ENCODE data around the gene ZNF710. TPM values are rescaled to one million over a fixed set of nuclear protein-coding genes. Genes with fewer than 3 reads are reported as not detected.

Gene ZNF710
- polyA plus RNA-seq, 1 experiment: 2.2 TPM

GRCh38 chr15:89980896-89981295 is 20.2 kb upstream of the ZNF710 start:
- DNase-seq (ENCODE audit: low read depth, low spot score): no peak
- Histone ChIP-seq H3K27ac (ENCODE audit: low read depth, low read length) (no peak overlapping the region), H3K9me3 (ENCODE audit: control insufficient read depth, insufficient read depth, low read length) (peaks cover 8% of the 10 kb centered on the region), H3K27me3 (ENCODE audit: control insufficient read depth, insufficient read depth, low read length) (peaks cover 38% of the 10 kb centered on the region), H3K4me3 (ENCODE audit: low read depth, low read length) (no peak overlapping the region)
- TF ChIP-seq CTCF (IDR thresholded peaks at IDR 0.05; ENCODE audit: low read depth, low read length): no peak
- POLR2A ChIA-PET: no interaction called here
- CTCF ChIA-PET: no interaction called here

- no peak overlapping the region for H3K4me3 ChIP-seq (ENCODE audit: low read depth, low read length)
- ChIA-PET POLR2A (no interaction called here), CTCF (interaction anchor here (1.0 kb wide), 1 partner anchor 10 kb away, joined by 3 read pairs; no protein-coding TSS in a partner anchor)
- DNase-seq (ENCODE audit: low read depth, low spot score): no peak
- peaks cover 5% of the 10 kb centered on the region for H3K9me3 ChIP-seq (ENCODE audit: control insufficient read depth, insufficient read depth, low read length)
- H3K27ac ChIP-seq (ENCODE audit: low read depth, low read length): no peak overlapping the region
- no peak for TF ChIP-seq CTCF (IDR thresholded peaks at IDR 0.05; ENCODE audit: low read depth, low read length)
- H3K27me3 ChIP-seq (ENCODE audit: control insufficient read depth, insufficient read depth, low read length): peaks cover 40% of the 10 kb centered on the region
These were observed 18.6 kb upstream of the ZNF710 start for GRCh38 chr15:89982315-89983055.

- CTCF ChIA-PET: no interaction called here
- no peak for TF ChIP-seq CTCF (IDR thresholded peaks at IDR 0.05; ENCODE audit: low read depth, low read length)
These were observed 17.1 kb upstream of the ZNF710 start for GRCh38 chr15:89984001-89984400.

GRCh38 chr15:89984421-89985010 is 16.6 kb upstream of the ZNF710 start:
- POLR2A ChIA-PET: no interaction called here
- TF ChIP-seq CTCF (IDR thresholded peaks at IDR 0.05; ENCODE audit: low read depth, low read length): no peak
- Histone ChIP-seq H3K27ac (ENCODE audit: low read depth, low read length) (no peak overlapping the region), H3K4me3 (ENCODE audit: low read depth, low read length) (no peak overlapping the region), H3K27me3 (ENCODE audit: control insufficient read depth, insufficient read depth, low read length) (peaks cover 38% of the 10 kb centered on the region), H3K9me3 (ENCODE audit: control insufficient read depth, insufficient read depth, low read length) (peaks cover 4% of the 10 kb centered on the region; the same call in 1 of the 2 replicates)
- no peak for DNase-seq (ENCODE audit: low read depth, low spot score)
- CTCF ChIA-PET: no interaction called here

More at GRCh38 chr15:89984001-89984400, 17.1 kb upstream of the ZNF710 start:
- POLR2A ChIA-PET: no interaction called here
- peaks cover 4% of the 10 kb centered on the region; the same call in 1 of the 2 replicates for H3K9me3 ChIP-seq (ENCODE audit: control insufficient read depth, insufficient read depth, low read length)
- peaks cover 40% of the 10 kb centered on the region for H3K27me3 ChIP-seq (ENCODE audit: control insufficient read depth, insufficient read depth, low read length)
- no peak overlapping the region for H3K27ac ChIP-seq (ENCODE audit: low read depth, low read length)
- H3K4me3 ChIP-seq (ENCODE audit: low read depth, low read length): no peak overlapping the region
- no peak for DNase-seq (ENCODE audit: low read depth, low spot score)

GRCh38 chr15:89985111-89985510 is 16.0 kb upstream of the ZNF710 start:
- Histone ChIP-seq H3K27ac (ENCODE audit: low read depth, low read length) (no peak overlapping the region), H3K9me3 (ENCODE audit: control insufficient read depth, insufficient read depth, low read length) (peaks cover 4% of the 10 kb centered on the region; the same call in 1 of the 2 replicates), H3K4me3 (ENCODE audit: low read depth, low read length) (no peak overlapping the region), H3K27me3 (ENCODE audit: control insufficient read depth, insufficient read depth, low read length) (peaks cover 34% of the 10 kb centered on the region)
- no peak for DNase-seq (ENCODE audit: low read depth, low spot score)
- ChIA-PET CTCF (interaction anchor here (0.6 kb wide), 1 partner anchor 13 kb away, joined by 5 read pairs; no protein-coding TSS in a partner anchor), POLR2A (no interaction called here)
- TF ChIP-seq CTCF (IDR thresholded peaks at IDR 0.05; ENCODE audit: low read depth, low read length): no peak
